Stomach (tissue), 9 donors: Measurements from ENCODE around the gene VSTM4. TPM values are rescaled to one million over a fixed set of nuclear protein-coding genes. Genes with fewer than 3 reads are reported as not detected.

Source experiments
- DNase-seq, 2 donors: peaks; one replicate each; pipeline versions ENCODE4 v3.0.0 to v3.0.0-alpha.2; 2013 to 2019
- H3K27ac ChIP-seq, 5 donors: fragments of 200-600 bp in 4 of 5; sonication (generic) in 4 of 5; one replicate each; pipeline ENCODE4 v1.5.1; 2013 to 2019; ENCODE audit warnings: mild to moderate bottlenecking in 1 of 5, moderate library complexity in 1 of 5
- H3K27me3 ChIP-seq, 3 donors: fragments of 200-600 bp; sonication (generic); one replicate each; pipeline ENCODE4 v1.5.1; 2017 to 2019; ENCODE audit warnings: mixed run types in 1 of 3
- H3K36me3 ChIP-seq, 4 donors: fragments of 200-600 bp; sonication (generic); 1 replicate in 3 of 4; 2 replicates in 1 of 4; pipeline ENCODE4 v1.5.1; 2016 to 2019
- H3K4me1 ChIP-seq, 4 donors: fragments of 200-600 bp; sonication (generic); one replicate each; pipeline ENCODE4 v1.5.1; 2016 to 2019
- H3K4me3 ChIP-seq, 4 donors: fragments of 200-600 bp; sonication (generic) in 3 of 4; one replicate each; pipeline ENCODE4 v1.5.1; 2016 to 2019; ENCODE audit warnings: mild to moderate bottlenecking in 1 of 4
- H3K9me3 ChIP-seq, 4 donors: fragments of 200-600 bp; sonication (generic); one replicate each; pipeline ENCODE4 v1.5.1; 2016 to 2019
- EP300 ChIP-seq: sonication (generic); formaldehyde crosslinking; IDR thresholded peaks from one replicate; pipeline ENCODE4 v1.6.1; 2017; ENCODE audit warnings: antibody characterized with exemption
- POLR2A ChIP-seq, 4 donors: fragments of 450-650 bp; IDR thresholded peaks; one replicate each; pipeline ENCODE4 v1.6.1; 2016; ENCODE audit warnings: antibody characterized with exemption in 4 of 4, control low read depth in 2 of 4, mild to moderate bottlenecking in 1 of 4, moderate library complexity in 1 of 4
- POLR2AphosphoS5 ChIP-seq, 3 donors: sonication (generic); formaldehyde crosslinking; IDR thresholded peaks; one replicate each; pipeline ENCODE4 v1.6.1; 2016; ENCODE audit warnings: antibody characterized with exemption in 3 of 3
- WGBS, 5 donors: extraction: QIAGEN DNeasy Blood & Tissue Kit in 3 of 5; methylation state at CpG; one replicate each; pipeline versions ENCODE4 v1.1.5 to v1.1.7; 2013 to 2018; 5-methylcytosine and 5-hydroxymethylcytosine counted together
- intact Hi-C: fragments of 100-400 bp; cut with DNase I; formaldehyde crosslinking; loops from one replicate; pipeline ENCODE4 v1.15.1; 2023; ENCODE audit warnings: low total_unique reads
- polyA plus RNA-seq, 3 donors: library from polyadenylated mRNA; stranded (reverse); fragments of 200-250 nt; gene quantifications; one replicate each; pipeline ENCODE4 v1.2.3, GENCODE V29; 2013
- total RNA-seq, 5 donors: library from RNA; depleted of rRNA; stranded (reverse); fragments of >200 nt; gene quantifications; one replicate each; pipeline versions ENCODE4 v1.1.0 to v1.2.3, GENCODE V29; 2014 to 2016
- TF ChIP-seq, protein P1 (sequence below), 7 experiments: fragments of 450-650 bp in 4 of 7; fragments of 200-600 bp in 3 of 7; sonication (generic) in 3 of 7; IDR thresholded peaks; one replicate each; pipeline ENCODE4 v1.5.1; 2016 to 2019; ENCODE audit warnings: antibody characterized with exemption in 7 of 7, control low read depth in 2 of 7, mild to moderate bottlenecking in 1 of 7
- donor health status: healthy with polysubstance abuse.
- donor health status: Bipolar disorder and iron deficiency.
- donor health status: healthy.

VSTM4 gene
- total and polyA plus RNA-seq, 8 donors: 0.58 to 23.1 (median 3.0) TPM

DNA sequence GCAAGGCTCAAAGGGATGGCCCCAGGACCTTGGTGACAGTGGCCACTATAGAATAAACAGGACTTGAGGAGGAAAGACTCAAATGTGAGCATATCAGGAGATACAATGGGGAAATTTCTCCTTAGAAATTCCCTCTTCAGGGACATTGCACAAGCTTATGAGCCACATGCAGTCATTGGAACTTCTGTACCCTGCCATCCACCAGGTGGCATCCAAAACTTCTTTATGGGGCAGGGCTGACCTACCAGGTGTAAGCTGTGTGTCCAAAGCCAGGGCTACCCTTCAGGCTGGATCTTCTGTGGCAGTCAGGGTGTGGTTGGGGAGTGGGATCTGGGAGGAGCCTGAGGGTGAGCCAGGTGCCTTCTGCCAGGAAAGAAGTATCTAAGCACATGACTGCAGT is 139.1 kb downstream of the VSTM4 start:
- Histone ChIP-seq H3K36me3 (no peaks in the 10 kb centered on the region), H3K27ac (no peak overlapping the region), H3K9me3 (no peaks in the 10 kb centered on the region), H3K4me1 (peaks cover 0 to under 1% (median 0%) of the 10 kb centered on the region in 4 donors), H3K4me3 (no peak overlapping the region), H3K27me3 (peaks cover 0 to 4% (median 0%) of the 10 kb centered on the region in 3 donors)
- intact Hi-C loops: no loop called here
- TF ChIP-seq EP300: no peak
- TF ChIP-seq, protein P1, sequence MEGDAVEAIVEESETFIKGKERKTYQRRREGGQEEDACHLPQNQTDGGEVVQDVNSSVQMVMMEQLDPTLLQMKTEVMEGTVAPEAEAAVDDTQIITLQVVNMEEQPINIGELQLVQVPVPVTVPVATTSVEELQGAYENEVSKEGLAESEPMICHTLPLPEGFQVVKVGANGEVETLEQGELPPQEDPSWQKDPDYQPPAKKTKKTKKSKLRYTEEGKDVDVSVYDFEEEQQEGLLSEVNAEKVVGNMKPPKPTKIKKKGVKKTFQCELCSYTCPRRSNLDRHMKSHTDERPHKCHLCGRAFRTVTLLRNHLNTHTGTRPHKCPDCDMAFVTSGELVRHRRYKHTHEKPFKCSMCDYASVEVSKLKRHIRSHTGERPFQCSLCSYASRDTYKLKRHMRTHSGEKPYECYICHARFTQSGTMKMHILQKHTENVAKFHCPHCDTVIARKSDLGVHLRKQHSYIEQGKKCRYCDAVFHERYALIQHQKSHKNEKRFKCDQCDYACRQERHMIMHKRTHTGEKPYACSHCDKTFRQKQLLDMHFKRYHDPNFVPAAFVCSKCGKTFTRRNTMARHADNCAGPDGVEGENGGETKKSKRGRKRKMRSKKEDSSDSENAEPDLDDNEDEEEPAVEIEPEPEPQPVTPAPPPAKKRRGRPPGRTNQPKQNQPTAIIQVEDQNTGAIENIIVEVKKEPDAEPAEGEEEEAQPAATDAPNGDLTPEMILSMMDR (IDR thresholded peaks at IDR 0.05): peak in 1 of 7 experiments; percentile 16
- peak in 1 of 2 donors; percentile 55 for DNase-seq

DNA sequence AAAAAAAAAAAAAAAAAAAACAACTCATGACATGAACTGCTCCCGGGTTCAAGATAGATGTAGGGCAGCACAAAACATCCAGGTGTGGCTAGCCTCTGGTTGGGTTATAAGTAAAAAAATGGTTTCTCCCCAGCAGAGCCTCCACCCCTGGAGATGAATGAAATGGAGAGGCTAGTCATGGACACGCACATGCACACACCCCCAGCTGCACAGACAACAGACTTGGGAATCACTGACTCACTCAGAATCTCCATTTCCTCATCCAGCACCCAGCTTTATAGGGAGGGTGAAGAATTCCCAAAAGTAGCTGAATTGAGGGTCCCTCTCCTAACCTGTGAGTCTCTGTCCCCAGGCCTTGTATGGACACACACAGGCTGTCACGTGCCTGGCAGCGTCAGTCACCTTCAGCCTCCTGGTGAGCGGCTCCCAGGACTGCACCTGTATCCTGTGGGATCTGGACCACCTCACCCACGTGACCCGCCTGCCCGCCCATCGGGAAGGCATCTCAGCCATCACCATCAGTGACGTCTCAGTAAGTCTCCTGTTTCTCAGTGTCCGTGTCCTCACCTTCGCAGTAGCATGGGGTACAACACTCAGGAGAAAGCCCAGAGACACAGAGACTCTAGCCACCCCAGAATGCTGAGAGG is 140.7 kb downstream of the VSTM4 start:
- Histone ChIP-seq H3K27me3 (peaks cover 0 to 11% (median 0%) of the 10 kb centered on the region in 3 donors), H3K4me1 (no peaks in the 10 kb centered on the region), H3K9me3 (no peaks in the 10 kb centered on the region), H3K36me3 (no peaks in the 10 kb centered on the region), H3K27ac (no peak overlapping the region), H3K4me3 (no peak overlapping the region)
- whole genome bisulfite sequencing, 5 donors: 78 to 93% (median 87%) methylated on average over 4 to 12 of the region's 12 CpGs
- DNase-seq: no peak
- intact Hi-C loops: no loop called here
- TF ChIP-seq EP300 (no peak), POLR2AphosphoS5 (IDR thresholded peaks at IDR 0.05) (no peak), POLR2A (IDR thresholded peaks at IDR 0.05) (no peak)
- TF ChIP-seq, protein P1 (IDR thresholded peaks at IDR 0.05): no peak

DNA sequence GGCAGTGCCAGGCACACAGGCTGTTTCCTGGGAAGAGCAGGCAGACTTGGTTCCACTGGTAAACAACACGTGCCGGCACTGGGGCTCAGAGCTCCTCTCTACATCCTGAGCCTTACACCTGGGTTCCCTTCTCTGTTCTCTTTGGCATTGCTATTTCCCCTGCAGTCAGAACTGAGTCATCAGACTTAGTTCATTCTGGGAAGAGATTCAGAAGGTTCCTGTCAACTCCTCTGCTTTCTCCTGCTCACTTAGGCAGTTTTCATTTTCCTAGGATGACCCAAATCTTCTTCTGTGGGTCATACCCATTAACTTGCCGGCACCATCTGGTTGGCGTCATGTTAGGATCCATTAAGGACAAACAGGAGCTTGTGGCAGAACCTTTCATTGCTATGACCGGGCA is 142.3 kb downstream of the VSTM4 start:
- DNase-seq: no peak
- WGBS, 5 donors: 73 to 86% (median 81%) methylated on average over 5 of the region's 5 CpGs
- no peak for TF ChIP-seq POLR2A (IDR thresholded peaks at IDR 0.05)
- TF ChIP-seq EP300: no peak
- TF ChIP-seq POLR2AphosphoS5 (IDR thresholded peaks at IDR 0.05): no peak
- Histone ChIP-seq H3K27ac (no peak overlapping the region), H3K4me1 (no peaks in the 10 kb centered on the region), H3K9me3 (no peaks in the 10 kb centered on the region), H3K36me3 (no peaks in the 10 kb centered on the region), H3K4me3 (no peak overlapping the region), H3K27me3 (peaks cover 0 to 15% (median 0%) of the 10 kb centered on the region in 3 donors)
- intact Hi-C loops: no loop called here

DNA sequence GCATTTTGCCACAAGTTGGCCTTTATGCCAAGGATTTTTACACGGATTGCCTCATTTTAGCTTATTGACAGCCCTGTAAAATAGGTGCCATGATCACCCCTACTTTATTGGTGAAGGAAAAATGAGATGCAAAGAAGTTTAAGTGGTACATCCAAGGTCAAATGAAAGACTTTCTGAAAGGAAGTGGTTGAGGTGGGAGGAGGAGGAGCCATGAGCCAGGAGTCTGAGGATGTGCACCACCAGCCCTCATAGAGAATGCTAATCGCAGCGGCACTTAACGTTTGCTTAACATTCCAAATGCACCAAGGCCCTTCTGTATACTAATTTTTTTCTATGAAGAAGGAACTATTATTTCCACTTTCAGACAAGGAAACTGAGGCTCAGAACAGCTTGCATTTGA is 144.7 kb downstream of the VSTM4 start:
- 77 to 90% (median 84%) methylated on average over 4 of the region's 4 CpGs for WGBS, 5 donors
- Histone ChIP-seq H3K9me3 (no peaks in the 10 kb centered on the region), H3K4me3 (no peak overlapping the region), H3K27me3 (peaks cover 0 to 21% (median 0%) of the 10 kb centered on the region in 3 donors), H3K4me1 (no peaks in the 10 kb centered on the region), H3K27ac (no peak overlapping the region), H3K36me3 (no peaks in the 10 kb centered on the region)
- no peak for TF ChIP-seq POLR2AphosphoS5 (IDR thresholded peaks at IDR 0.05)
- intact Hi-C loops: no loop called here
- DNase-seq: no peak

DNA sequence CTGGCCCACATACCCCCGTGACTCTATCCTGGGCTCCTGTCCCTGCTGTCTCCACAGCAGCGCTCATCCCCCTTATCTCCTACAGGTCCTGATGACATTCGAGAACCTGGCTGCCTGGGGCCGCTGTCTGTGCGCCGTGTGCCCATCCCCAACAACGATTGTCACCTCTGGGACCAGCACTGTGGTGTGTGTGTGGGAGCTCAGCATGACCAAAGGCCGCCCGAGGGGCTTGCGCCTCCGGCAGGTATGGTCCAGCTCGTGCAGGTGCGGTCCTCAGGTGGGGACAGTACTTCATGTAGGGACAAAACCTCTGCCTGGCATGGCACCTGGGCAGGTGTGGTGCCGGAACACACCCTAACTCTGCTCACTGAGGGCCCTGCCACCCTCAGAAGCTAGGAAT is 145.3 kb downstream of the VSTM4 start:
- no peaks in the 10 kb centered on the region for H3K36me3 ChIP-seq
- no peak overlapping the region for H3K4me3 ChIP-seq
- no peak for TF ChIP-seq POLR2A (IDR thresholded peaks at IDR 0.05)
- TF ChIP-seq, protein P1 (IDR thresholded peaks at IDR 0.05): no peak
- peaks cover 0 to 21% (median 0%) of the 10 kb centered on the region in 3 donors for H3K27me3 ChIP-seq
- 88 to 92% (median 91%) methylated on average over 14 of the region's 14 CpGs for WGBS, 5 donors
- no peaks in the 10 kb centered on the region for H3K4me1 ChIP-seq
- no peaks in the 10 kb centered on the region for H3K9me3 ChIP-seq
- no peak for DNase-seq
- no peak overlapping the region for H3K27ac ChIP-seq
- intact Hi-C loops: no loop called here
